Measurements from ENCODE around the gene HPCAL1.

The HPCAL1 gene

GRCh38 chr2:10300997-10301940 lies 1.4 kb upstream of the HPCAL1 start:
- DNase-seq (ENCODE audit: insufficient read length, low spot score) (no peak), FAIRE-seq (no peak)
- TF ChIP-seq POLR2AphosphoS5 (IDR thresholded peaks at IDR 0.05; ENCODE audit: low read depth, low read length): no peak
- TF ChIP-seq POLR2A (IDR thresholded peaks at IDR 0.05; ENCODE audit: low read depth, low read length): no peak
- TF ChIP-seq SPI1 (IDR thresholded peaks at IDR 0.05; ENCODE audit: low read depth, low read length): no peak
- no peak for TF ChIP-seq TAF1 (IDR thresholded peaks at IDR 0.05; ENCODE audit: low read depth, low read length)
- no peak for TF ChIP-seq PAX5 (IDR thresholded peaks at IDR 0.05; ENCODE audit: insufficient read depth, low read length, severe bottlenecking)
- no peak for TF ChIP-seq POU2F2 (IDR thresholded peaks at IDR 0.05; ENCODE audit: low read depth, low read length)

- TF ChIP-seq PAX5 (IDR thresholded peaks at IDR 0.05; ENCODE audit: insufficient read depth, low read length, severe bottlenecking): no peak
- TF ChIP-seq POLR2AphosphoS5 (IDR thresholded peaks at IDR 0.05; ENCODE audit: low read depth, low read length): no peak
- TF ChIP-seq POLR2A (IDR thresholded peaks at IDR 0.05; ENCODE audit: low read depth, low read length): no peak
- TF ChIP-seq TAF1 (IDR thresholded peaks at IDR 0.05; ENCODE audit: low read depth, low read length): no peak
- TF ChIP-seq SPI1 (IDR thresholded peaks at IDR 0.05; ENCODE audit: low read depth, low read length): no peak
- no peak for TF ChIP-seq POU2F2 (IDR thresholded peaks at IDR 0.05; ENCODE audit: low read depth, low read length)
- DNase-seq (ENCODE audit: insufficient read length, low spot score) (no peak), FAIRE-seq (no peak)
These were observed 694 bp upstream of the HPCAL1 start for GRCh38 chr2:10301941-10302478.

- FAIRE-seq: no peak
- TF ChIP-seq TAF1 (IDR thresholded peaks at IDR 0.05; ENCODE audit: low read depth, low read length) (no peak), POLR2A (IDR thresholded peaks at IDR 0.05; ENCODE audit: low read depth, low read length) (no peak), PAX5 (IDR thresholded peaks at IDR 0.05; ENCODE audit: insufficient read depth, low read length, severe bottlenecking) (no peak), POU2F2 (IDR thresholded peaks at IDR 0.05; ENCODE audit: low read depth, low read length) (no peak), SPI1 (IDR thresholded peaks at IDR 0.05; ENCODE audit: low read depth, low read length) (no peak), POLR2AphosphoS5 (IDR thresholded peaks at IDR 0.05; ENCODE audit: low read depth, low read length) (no peak)
- DNase-seq (ENCODE audit: insufficient read length, low spot score): no peak
These were observed 533 bp downstream of the HPCAL1 start for GRCh38 chr2:10303181-10303693.

GRCh38 chr2:10303694-10304378 lies 1.1 kb downstream of the HPCAL1 start:
- TF ChIP-seq TAF1 (IDR thresholded peaks at IDR 0.05; ENCODE audit: low read depth, low read length): no peak
- no peak for TF ChIP-seq PAX5 (IDR thresholded peaks at IDR 0.05; ENCODE audit: insufficient read depth, low read length, severe bottlenecking)
- TF ChIP-seq POLR2A (IDR thresholded peaks at IDR 0.05; ENCODE audit: low read depth, low read length): no peak
- TF ChIP-seq POU2F2 (IDR thresholded peaks at IDR 0.05; ENCODE audit: low read depth, low read length): no peak
- TF ChIP-seq SPI1 (IDR thresholded peaks at IDR 0.05; ENCODE audit: low read depth, low read length): no peak
- no peak for TF ChIP-seq POLR2AphosphoS5 (IDR thresholded peaks at IDR 0.05; ENCODE audit: low read depth, low read length)
- FAIRE-seq (no peak), DNase-seq (ENCODE audit: insufficient read length, low spot score) (peak; percentile 46)

GRCh38 chr2:10304458-10305253 lies 2.0 kb downstream of the HPCAL1 start:
- no peak for DNase-seq (ENCODE audit: insufficient read length, low spot score)
- TF ChIP-seq SPI1 (IDR thresholded peaks at IDR 0.05; ENCODE audit: low read depth, low read length) (no peak), POU2F2 (IDR thresholded peaks at IDR 0.05; ENCODE audit: low read depth, low read length) (no peak), POLR2A (IDR thresholded peaks at IDR 0.05; ENCODE audit: low read depth, low read length) (no peak), POLR2AphosphoS5 (IDR thresholded peaks at IDR 0.05; ENCODE audit: low read depth, low read length) (no peak), TAF1 (IDR thresholded peaks at IDR 0.05; ENCODE audit: low read depth, low read length) (no peak), PAX5 (IDR thresholded peaks at IDR 0.05; ENCODE audit: insufficient read depth, low read length, severe bottlenecking) (no peak)
- no peak for FAIRE-seq

- DNase-seq (ENCODE audit: insufficient read length, low spot score) (no peak), FAIRE-seq (no peak)
- no peak for TF ChIP-seq PAX5 (IDR thresholded peaks at IDR 0.05; ENCODE audit: insufficient read depth, low read length, severe bottlenecking)
- TF ChIP-seq SPI1 (IDR thresholded peaks at IDR 0.05; ENCODE audit: low read depth, low read length): no peak
- TF ChIP-seq POLR2AphosphoS5 (IDR thresholded peaks at IDR 0.05; ENCODE audit: low read depth, low read length): no peak
- no peak for TF ChIP-seq TAF1 (IDR thresholded peaks at IDR 0.05; ENCODE audit: low read depth, low read length)
- TF ChIP-seq POLR2A (IDR thresholded peaks at IDR 0.05; ENCODE audit: low read depth, low read length): no peak
- no peak for TF ChIP-seq POU2F2 (IDR thresholded peaks at IDR 0.05; ENCODE audit: low read depth, low read length)
These were observed 2.5 kb downstream of the HPCAL1 start for GRCh38 chr2:10305254-10305635.

- DNase-seq (ENCODE audit: insufficient read length, low spot score) (no peak), FAIRE-seq (no peak)
- no peak for TF ChIP-seq PAX5 (IDR thresholded peaks at IDR 0.05; ENCODE audit: insufficient read depth, low read length, severe bottlenecking)
- no peak for TF ChIP-seq POLR2A (IDR thresholded peaks at IDR 0.05; ENCODE audit: low read depth, low read length)
- no peak for TF ChIP-seq POLR2AphosphoS5 (IDR thresholded peaks at IDR 0.05; ENCODE audit: low read depth, low read length)
- no peak for TF ChIP-seq SPI1 (IDR thresholded peaks at IDR 0.05; ENCODE audit: low read depth, low read length)
- TF ChIP-seq TAF1 (IDR thresholded peaks at IDR 0.05; ENCODE audit: low read depth, low read length): no peak
- no peak for TF ChIP-seq POU2F2 (IDR thresholded peaks at IDR 0.05; ENCODE audit: low read depth, low read length)
These were observed 3.0 kb downstream of the HPCAL1 start for GRCh38 chr2:10305715-10306114.

GRCh38 chr2:10306901-10307463 lies 4.3 kb downstream of the HPCAL1 start:
- DNase-seq (ENCODE audit: insufficient read length, low spot score) (no peak), FAIRE-seq (no peak)
- TF ChIP-seq POLR2A (IDR thresholded peaks at IDR 0.05; ENCODE audit: low read depth, low read length): no peak
- TF ChIP-seq PAX5 (IDR thresholded peaks at IDR 0.05; ENCODE audit: insufficient read depth, low read length, severe bottlenecking): no peak
- TF ChIP-seq POU2F2 (IDR thresholded peaks at IDR 0.05; ENCODE audit: low read depth, low read length): no peak
- TF ChIP-seq POLR2AphosphoS5 (IDR thresholded peaks at IDR 0.05; ENCODE audit: low read depth, low read length): no peak
- TF ChIP-seq SPI1 (IDR thresholded peaks at IDR 0.05; ENCODE audit: low read depth, low read length): no peak
- no peak for TF ChIP-seq TAF1 (IDR thresholded peaks at IDR 0.05; ENCODE audit: low read depth, low read length)

All from GM12891 (cell line).